Naive thymus-derived CD4-positive, alpha-beta T cell (primary cell): ENCODE measurements around the gene GRM5. TPM values are rescaled to one million over a fixed set of nuclear protein-coding genes. Genes with fewer than 3 reads are reported as not detected.
"Not testable (repeated sequence)": the region's sequence is repeated elsewhere in the genome, so short reads cannot be mapped to it uniquely, and the experiment has no call there.

Experiments
- ATAC-seq: fragments of 150-1000 bp; cut with Tn5 transposase; 2 replicates; pipeline ENCODE4 v1.10.0; 2021; ENCODE audit warnings: mild to moderate bottlenecking, moderate library complexity
- CTCF ChIA-PET: fragments of 350-600 bp; sonication (Branson Sonifier 250); formaldehyde crosslinking; loops from one replicate; lab custom pipeline; 2021; ENCODE audit warnings: antibody characterized with exemption; lab: Charles Lee
- POLR2A ChIA-PET: fragments of 350-600 bp; sonication (Branson Sonifier 250); formaldehyde crosslinking; loops from one replicate; lab custom pipeline; 2021; ENCODE audit warnings: antibody characterized with exemption, inconsistent platforms; lab: Charles Lee
- DNase-seq, 9 donors: peaks; one replicate each; pipeline versions ENCODE4 v3.0.0 to v3.0.0-alpha.2; 2020 to 2022; ENCODE audit warnings: mixed read lengths in 1 of 9
- H3K27ac ChIP-seq: one replicate; pipeline ENCODE4 v1.7.0; 2013; ENCODE audit warnings: mild to moderate bottlenecking, low read depth, low read length, moderate library complexity
- H3K27me3 ChIP-seq, 2 donors: one replicate each; pipeline ENCODE4 v1.7.0; 2013; ENCODE audit warnings: low read length in 2 of 2, mild to moderate bottlenecking in 2 of 2, moderate library complexity in 2 of 2; ENCODE audit not compliant: control insufficient read depth in 2 of 2, insufficient read depth in 2 of 2
- H3K36me3 ChIP-seq, 3 experiments: 1 replicate in 2 of 3; 2 replicates in 1 of 3; pipeline ENCODE4 v1.7.0; 2013; ENCODE audit warnings: low read length in 3 of 3, mild to moderate bottlenecking in 3 of 3, moderate library complexity in 1 of 3; ENCODE audit not compliant: insufficient read depth in 3 of 3, control insufficient read depth in 2 of 3
- H3K4me1 ChIP-seq, 2 donors: one replicate each; pipeline ENCODE4 v1.7.0; 2013; ENCODE audit warnings: low read length in 2 of 2, mild to moderate bottlenecking in 2 of 2, moderate library complexity in 1 of 2; ENCODE audit not compliant: control insufficient read depth in 2 of 2, insufficient read depth in 2 of 2
- H3K4me3 ChIP-seq: 2 replicates; pipeline ENCODE4 v1.7.0; 2013; ENCODE audit warnings: mild to moderate bottlenecking, low read length
- H3K9me3 ChIP-seq, 3 experiments: 1 replicate in 2 of 3; 2 replicates in 1 of 3; pipeline ENCODE4 v1.7.0; 2013; ENCODE audit warnings: low read length in 3 of 3; ENCODE audit not compliant: control insufficient read depth in 2 of 3
- H3K27ac Mint-ChIP-seq, 9 donors: one replicate each; pipeline ENCODE4 v1.8.0; 2020 to 2022; ENCODE audit warnings: mixed read lengths in 9 of 9, mild to moderate bottlenecking in 8 of 9, moderate library complexity in 5 of 9, inconsistent platforms in 2 of 9
- H3K27me3 Mint-ChIP-seq, 5 donors: one replicate each; pipeline ENCODE4 v1.8.0; 2021 to 2022; ENCODE audit warnings: mixed read lengths in 5 of 5, mild to moderate bottlenecking in 1 of 5
- H3K36me3 Mint-ChIP-seq, 5 donors: one replicate each; pipeline ENCODE4 v1.8.0; 2020 to 2022; ENCODE audit warnings: mixed read lengths in 5 of 5, mild to moderate bottlenecking in 3 of 5, inconsistent platforms in 1 of 5
- H3K4me1 Mint-ChIP-seq, 7 donors: one replicate each; pipeline ENCODE4 v1.8.0; 2020 to 2022; ENCODE audit warnings: mixed read lengths in 7 of 7, mild to moderate bottlenecking in 3 of 7, inconsistent platforms in 1 of 7
- H3K4me3 Mint-ChIP-seq, 10 donors: one replicate each; pipeline ENCODE4 v1.8.0; 2020 to 2022; ENCODE audit warnings: mild to moderate bottlenecking in 10 of 10, mixed read lengths in 10 of 10, moderate library complexity in 6 of 10, inconsistent platforms in 2 of 10
- H3K9me3 Mint-ChIP-seq, 11 donors: one replicate each; pipeline ENCODE4 v1.8.0; 2020 to 2022; ENCODE audit warnings: mixed read lengths in 11 of 11, mild to moderate bottlenecking in 4 of 11, inconsistent platforms in 1 of 11, moderate library complexity in 1 of 11
- intact Hi-C, 2 donors: fragments of 100-400 bp; cut with micrococcal nuclease; formaldehyde crosslinking; loops; one replicate each; pipeline ENCODE4 v1.15.1; 2023
- polyA plus RNA-seq, 2 donors: library from polyadenylated mRNA; unstranded; fragments of 300-500 nt; fragmentation: Illumina TruSeq; gene quantifications; one replicate each; pipeline ENCODE4 v1.2.3, GENCODE V29; 2021
- total RNA-seq, 6 experiments: library from RNA in 5 of 6; stranded (reverse) in 5 of 6; gene quantifications; 1 replicate in 5 of 6; 2 replicates in 1 of 6; pipeline ENCODE4 v1.2.3 and lab custom pipeline; 2021 to 2026

Gene GRM5
- total and polyA plus RNA-seq, 7 experiments from 2014 or later: not detected

DNA sequence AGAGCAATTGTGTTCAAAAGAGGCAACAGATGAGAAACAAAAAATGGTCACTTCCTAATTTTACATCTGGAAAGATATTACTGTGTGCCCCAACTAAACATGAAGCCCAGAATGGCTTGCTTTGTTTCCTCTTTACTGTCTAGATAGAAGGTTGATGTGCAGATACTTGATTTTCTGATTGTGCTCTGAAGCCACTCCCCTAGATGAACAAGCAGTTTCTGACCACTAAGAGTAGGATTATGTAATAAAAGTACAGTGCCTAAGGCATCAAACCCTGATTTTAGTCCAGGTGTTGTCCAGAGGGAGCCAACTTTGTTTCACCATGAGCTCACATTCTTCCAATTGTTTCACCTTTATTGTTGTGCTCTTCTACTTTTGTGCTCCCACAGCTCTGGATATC, 116.9 kb downstream of the GRM5 start:
- H3K4me3 Mint-ChIP-seq, H3K9me3 ChIP-seq, H3K4me3 ChIP-seq, DNase-seq, H3K9me3 Mint-ChIP-seq, H3K36me3 ChIP-seq, H3K4me1 Mint-ChIP-seq, intact Hi-C loops, H3K27me3 ChIP-seq, H3K27ac Mint-ChIP-seq, ATAC-seq, H3K36me3 Mint-ChIP-seq, POLR2A ChIA-PET, H3K27ac ChIP-seq, H3K27me3 Mint-ChIP-seq, H3K4me1 ChIP-seq, CTCF ChIA-PET: not testable (repeated sequence)

DNA sequence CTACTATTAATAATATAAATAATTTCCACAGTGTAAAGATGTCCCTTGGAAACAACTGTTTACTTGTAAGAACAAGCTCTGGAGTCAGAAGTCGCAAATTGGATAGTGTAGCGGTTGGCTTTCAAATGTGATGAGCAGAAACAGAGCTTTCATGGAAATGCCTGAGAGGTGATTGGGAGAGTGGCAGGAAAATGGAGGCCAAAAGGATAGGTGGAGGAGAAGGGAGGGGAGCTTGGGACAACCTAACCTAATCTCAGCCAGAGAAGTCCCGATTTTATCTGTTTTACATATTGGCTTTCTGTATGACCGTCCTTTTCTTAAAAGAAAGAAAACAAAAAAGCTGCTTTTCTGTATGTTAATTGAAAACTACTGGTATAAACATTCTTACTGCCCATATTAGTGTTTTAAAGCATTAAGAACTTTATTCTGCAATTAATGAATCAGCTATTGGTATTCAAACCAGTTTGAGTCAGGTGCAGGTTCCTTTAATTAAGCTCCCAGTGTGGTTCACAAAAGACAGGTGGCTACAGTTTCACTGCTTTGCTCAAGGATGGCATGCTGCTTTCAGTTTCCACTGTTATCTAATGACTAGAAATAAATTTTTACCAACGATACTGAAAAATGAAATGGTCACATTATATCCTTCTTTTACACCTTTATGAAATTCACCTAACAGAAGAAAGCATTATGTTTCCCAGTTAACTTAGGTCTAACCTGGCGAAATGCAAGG, 117.8 kb downstream of the GRM5 start:
- H3K4me1 Mint-ChIP-seq, H3K27ac ChIP-seq, H3K4me1 ChIP-seq, H3K27me3 ChIP-seq, ATAC-seq, H3K4me3 Mint-ChIP-seq, H3K9me3 ChIP-seq, CTCF ChIA-PET, H3K36me3 ChIP-seq, H3K9me3 Mint-ChIP-seq, H3K27ac Mint-ChIP-seq, intact Hi-C loops, H3K4me3 ChIP-seq, DNase-seq, POLR2A ChIA-PET, H3K36me3 Mint-ChIP-seq, H3K27me3 Mint-ChIP-seq: not testable (repeated sequence)

DNA sequence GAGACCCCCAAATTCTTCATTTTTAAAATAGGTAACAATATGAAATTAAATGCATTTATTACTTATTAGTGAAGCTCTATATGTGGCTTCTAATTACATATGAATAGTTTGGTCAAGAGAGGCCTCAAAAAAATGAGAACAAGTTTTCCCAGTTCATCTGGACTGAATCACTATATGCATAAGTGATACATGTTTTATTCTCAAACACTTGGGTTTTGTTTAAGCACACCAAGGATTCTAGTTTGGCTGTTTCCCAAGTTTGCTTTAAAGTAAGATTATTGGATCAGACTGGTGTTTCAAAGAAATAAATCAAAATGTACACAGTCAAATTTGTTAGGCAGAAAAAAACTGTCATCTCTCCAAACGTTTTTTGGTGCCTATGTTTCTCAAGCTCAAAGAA, 136.1 kb downstream of the GRM5 start:
- H3K9me3 ChIP-seq, H3K36me3 ChIP-seq, H3K27me3 ChIP-seq, H3K4me3 Mint-ChIP-seq, H3K9me3 Mint-ChIP-seq, CTCF ChIA-PET, H3K27ac Mint-ChIP-seq, H3K27me3 Mint-ChIP-seq, DNase-seq, intact Hi-C loops, POLR2A ChIA-PET, H3K4me1 ChIP-seq, H3K36me3 Mint-ChIP-seq, H3K4me3 ChIP-seq, H3K27ac ChIP-seq, H3K4me1 Mint-ChIP-seq, ATAC-seq: not testable (repeated sequence)

DNA sequence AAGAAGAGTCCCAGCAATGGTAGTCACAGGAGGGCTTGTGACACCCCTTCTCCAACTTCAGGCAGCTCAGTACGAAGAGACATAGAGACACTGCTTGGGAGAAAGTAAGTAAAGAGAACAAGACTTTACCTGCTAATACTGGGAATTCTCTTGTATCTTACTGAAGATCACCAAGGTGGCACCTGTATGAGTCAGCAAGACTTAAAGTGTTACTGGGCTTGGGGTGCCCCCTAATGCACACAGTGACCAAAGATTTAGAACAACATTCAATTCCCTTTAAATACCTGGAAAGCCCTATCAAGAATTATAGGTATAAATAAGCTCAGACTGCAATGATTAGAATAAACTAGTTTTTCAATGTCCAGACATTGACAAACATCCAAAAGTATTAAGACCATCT, 148.7 kb downstream of the GRM5 start:
- H3K4me3 Mint-ChIP-seq, POLR2A ChIA-PET, ATAC-seq, H3K4me1 Mint-ChIP-seq, H3K36me3 ChIP-seq, H3K27ac ChIP-seq, H3K27me3 ChIP-seq, H3K27me3 Mint-ChIP-seq, H3K4me3 ChIP-seq, H3K27ac Mint-ChIP-seq, H3K9me3 ChIP-seq, DNase-seq, H3K36me3 Mint-ChIP-seq, H3K4me1 ChIP-seq: not testable (repeated sequence)
- peaks cover 0 to 14% (median 0%) of the 10 kb centered on the region in 11 donors for H3K9me3 Mint-ChIP-seq
- intact Hi-C loops: loop anchor here in 1 of 2 donors (1.0 kb wide), 1 partner anchor 901 kb away; no protein-coding TSS in a partner anchor
- CTCF ChIA-PET: interaction anchor here (0.6 kb wide), 1 partner anchor 686 kb away, joined by 3 read pairs; no protein-coding TSS in a partner anchor

DNA sequence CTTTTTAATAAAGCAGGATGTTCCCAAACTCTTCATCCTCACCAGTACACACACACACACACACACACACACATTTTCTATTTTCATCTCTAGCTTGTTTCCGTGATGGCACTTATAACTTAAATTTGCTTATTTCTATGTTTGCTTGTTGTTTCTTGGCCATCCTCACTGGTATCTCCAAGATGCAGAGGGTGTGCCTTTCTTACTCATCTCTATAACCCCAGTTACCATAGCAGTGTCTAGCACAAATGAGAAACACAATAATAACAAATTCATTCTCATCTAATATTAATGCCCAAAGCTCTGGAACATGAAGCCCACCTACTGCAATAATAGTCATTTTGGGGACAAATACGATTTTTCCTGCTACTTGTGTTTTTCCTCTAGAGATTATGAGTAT, 156.3 kb downstream of the GRM5 start:
- no peak overlapping the region for H3K27ac Mint-ChIP-seq
- DNase-seq (no peak), ATAC-seq (no peak)
- no peaks in the 10 kb centered on the region for H3K27me3 ChIP-seq
- H3K9me3 ChIP-seq: no peaks in the 10 kb centered on the region
- POLR2A ChIA-PET: no interaction called here
- no peak overlapping the region for H3K27ac ChIP-seq
- intact Hi-C loops: no loop called here
- peaks cover 0 to 4% (median 0%) of the 10 kb centered on the region in 5 donors for H3K27me3 Mint-ChIP-seq
- peaks cover 0 to 2% (median 0%) of the 10 kb centered on the region in 7 donors for H3K4me1 Mint-ChIP-seq
- H3K4me3 Mint-ChIP-seq: no peak overlapping the region
- H3K36me3 ChIP-seq: no peaks in the 10 kb centered on the region
- CTCF ChIA-PET: no interaction called here
- no peak overlapping the region for H3K4me3 ChIP-seq
- peaks cover 0 to 5% (median 0%) of the 10 kb centered on the region in 11 donors for H3K9me3 Mint-ChIP-seq
- no peaks in the 10 kb centered on the region for H3K4me1 ChIP-seq
- H3K36me3 Mint-ChIP-seq: no peaks in the 10 kb centered on the region

DNA sequence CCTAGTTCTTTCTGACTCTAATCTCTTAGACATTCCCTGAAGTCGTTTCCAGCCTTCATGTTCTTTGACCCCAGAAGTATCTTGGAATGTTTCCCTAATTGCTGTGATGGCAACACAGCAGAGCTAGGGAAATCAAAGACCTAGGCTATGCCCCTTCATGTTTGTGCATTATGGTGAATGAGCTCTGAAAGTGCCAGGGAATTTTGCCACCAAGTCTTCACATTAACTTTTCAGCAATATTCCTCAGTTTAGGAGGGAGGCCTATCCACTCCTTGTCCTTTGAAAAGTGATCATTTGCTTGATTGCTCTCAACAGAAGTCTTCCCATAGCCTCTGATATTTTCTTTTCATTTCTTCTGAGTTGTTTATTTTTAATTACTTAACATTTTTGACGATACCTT, 164.3 kb downstream of the GRM5 start:
- H3K4me3 ChIP-seq, H3K4me1 Mint-ChIP-seq, H3K27ac ChIP-seq, H3K27me3 ChIP-seq, H3K36me3 ChIP-seq, DNase-seq, H3K27ac Mint-ChIP-seq, CTCF ChIA-PET, H3K27me3 Mint-ChIP-seq, H3K4me3 Mint-ChIP-seq, H3K9me3 ChIP-seq, intact Hi-C loops, POLR2A ChIA-PET, H3K4me1 ChIP-seq, H3K36me3 Mint-ChIP-seq, ATAC-seq: not testable (repeated sequence)
- peaks cover 0 to 11% (median 1%) of the 10 kb centered on the region in 11 donors for H3K9me3 Mint-ChIP-seq

DNA sequence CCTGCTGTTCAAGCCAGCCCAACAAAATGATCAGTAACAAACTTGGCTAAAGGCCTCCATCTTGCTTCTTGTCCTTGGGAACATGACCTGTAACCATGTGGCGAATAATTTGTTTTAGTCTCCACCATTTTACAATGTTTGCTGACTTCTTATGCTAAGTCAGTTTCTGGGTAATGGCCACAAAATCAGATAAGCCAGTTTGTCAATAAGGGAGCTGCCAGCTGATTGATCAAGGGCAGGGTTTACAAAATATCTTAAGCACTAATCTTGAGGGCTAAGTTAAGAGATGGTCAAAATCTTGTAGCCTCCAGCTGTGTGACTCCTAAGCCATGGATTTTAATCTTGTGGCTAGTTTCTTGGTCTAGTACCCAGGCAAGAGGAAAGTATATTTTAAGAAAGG, 176.9 kb downstream of the GRM5 start:
- H3K4me1 ChIP-seq, DNase-seq, H3K4me3 Mint-ChIP-seq, ATAC-seq, CTCF ChIA-PET, H3K27ac ChIP-seq, H3K27me3 Mint-ChIP-seq, H3K36me3 ChIP-seq, POLR2A ChIA-PET, H3K27ac Mint-ChIP-seq, H3K4me3 ChIP-seq, H3K27me3 ChIP-seq: not testable (repeated sequence)
- H3K9me3 Mint-ChIP-seq: peaks cover 7 to 68% (median 28%) of the 10 kb centered on the region in 11 donors
- peaks cover 0 to 21% (median 0%) of the 10 kb centered on the region in 3 experiments for H3K9me3 ChIP-seq
- H3K4me1 Mint-ChIP-seq: peaks cover 0 to 22% (median 16%) of the 10 kb centered on the region in 7 donors
- H3K36me3 Mint-ChIP-seq: peaks cover 1 to 18% (median 10%) of the 10 kb centered on the region in 5 donors
- intact Hi-C loops: loop anchor here in 1 of 2 donors (10.0 kb wide), 1 partner anchor 784 kb away; no protein-coding TSS in a partner anchor
